ENCODE measurements around the gene VPS26C. TPM values are rescaled to one million over a fixed set of nuclear protein-coding genes. Genes with fewer than 3 reads are reported as not detected.

The VPS26C gene
- total and polyA plus RNA-seq, 2 of the 13 experiments (the other 11 are each of a cell fraction or from before 2014, with no cell fraction given) = 30.3 to 39.7 TPM

DNA sequence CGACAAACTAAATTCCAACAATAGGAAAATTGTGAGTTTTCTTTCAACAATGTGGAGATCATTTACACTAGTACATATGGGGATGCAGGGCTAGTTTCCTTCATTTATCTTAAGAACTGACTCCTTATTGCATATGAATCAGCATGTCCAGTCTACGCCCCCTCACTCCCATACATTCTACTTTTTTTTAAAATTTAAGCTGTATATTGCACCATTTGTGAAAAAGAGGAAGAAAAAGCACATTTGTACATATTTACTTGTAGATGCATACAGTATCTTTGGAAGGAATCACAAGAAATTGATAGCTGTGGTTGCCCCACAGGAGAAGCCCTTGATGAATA, 15.9 kb downstream of the VPS26C start (continued):
- TF ChIP-seq, protein P1, sequence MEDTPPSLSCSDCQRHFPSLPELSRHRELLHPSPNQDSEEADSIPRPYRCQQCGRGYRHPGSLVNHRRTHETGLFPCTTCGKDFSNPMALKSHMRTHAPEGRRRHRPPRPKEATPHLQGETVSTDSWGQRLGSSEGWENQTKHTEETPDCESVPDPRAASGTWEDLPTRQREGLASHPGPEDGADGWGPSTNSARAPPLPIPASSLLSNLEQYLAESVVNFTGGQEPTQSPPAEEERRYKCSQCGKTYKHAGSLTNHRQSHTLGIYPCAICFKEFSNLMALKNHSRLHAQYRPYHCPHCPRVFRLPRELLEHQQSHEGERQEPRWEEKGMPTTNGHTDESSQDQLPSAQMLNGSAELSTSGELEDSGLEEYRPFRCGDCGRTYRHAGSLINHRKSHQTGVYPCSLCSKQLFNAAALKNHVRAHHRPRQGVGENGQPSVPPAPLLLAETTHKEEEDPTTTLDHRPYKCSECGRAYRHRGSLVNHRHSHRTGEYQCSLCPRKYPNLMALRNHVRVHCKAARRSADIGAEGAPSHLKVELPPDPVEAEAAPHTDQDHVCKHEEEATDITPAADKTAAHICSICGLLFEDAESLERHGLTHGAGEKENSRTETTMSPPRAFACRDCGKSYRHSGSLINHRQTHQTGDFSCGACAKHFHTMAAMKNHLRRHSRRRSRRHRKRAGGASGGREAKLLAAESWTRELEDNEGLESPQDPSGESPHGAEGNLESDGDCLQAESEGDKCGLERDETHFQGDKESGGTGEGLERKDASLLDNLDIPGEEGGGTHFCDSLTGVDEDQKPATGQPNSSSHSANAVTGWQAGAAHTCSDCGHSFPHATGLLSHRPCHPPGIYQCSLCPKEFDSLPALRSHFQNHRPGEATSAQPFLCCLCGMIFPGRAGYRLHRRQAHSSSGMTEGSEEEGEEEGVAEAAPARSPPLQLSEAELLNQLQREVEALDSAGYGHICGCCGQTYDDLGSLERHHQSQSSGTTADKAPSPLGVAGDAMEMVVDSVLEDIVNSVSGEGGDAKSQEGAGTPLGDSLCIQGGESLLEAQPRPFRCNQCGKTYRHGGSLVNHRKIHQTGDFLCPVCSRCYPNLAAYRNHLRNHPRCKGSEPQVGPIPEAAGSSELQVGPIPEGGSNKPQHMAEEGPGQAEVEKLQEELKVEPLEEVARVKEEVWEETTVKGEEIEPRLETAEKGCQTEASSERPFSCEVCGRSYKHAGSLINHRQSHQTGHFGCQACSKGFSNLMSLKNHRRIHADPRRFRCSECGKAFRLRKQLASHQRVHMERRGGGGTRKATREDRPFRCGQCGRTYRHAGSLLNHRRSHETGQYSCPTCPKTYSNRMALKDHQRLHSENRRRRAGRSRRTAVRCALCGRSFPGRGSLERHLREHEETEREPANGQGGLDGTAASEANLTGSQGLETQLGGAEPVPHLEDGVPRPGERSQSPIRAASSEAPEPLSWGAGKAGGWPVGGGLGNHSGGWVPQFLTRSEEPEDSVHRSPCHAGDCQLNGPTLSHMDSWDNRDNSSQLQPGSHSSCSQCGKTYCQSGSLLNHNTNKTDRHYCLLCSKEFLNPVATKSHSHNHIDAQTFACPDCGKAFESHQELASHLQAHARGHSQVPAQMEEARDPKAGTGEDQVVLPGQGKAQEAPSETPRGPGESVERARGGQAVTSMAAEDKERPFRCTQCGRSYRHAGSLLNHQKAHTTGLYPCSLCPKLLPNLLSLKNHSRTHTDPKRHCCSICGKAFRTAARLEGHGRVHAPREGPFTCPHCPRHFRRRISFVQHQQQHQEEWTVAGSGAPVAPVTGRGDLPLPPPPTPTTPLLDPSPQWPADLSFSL (CRISPR knock-in tag; IDR thresholded peaks at IDR 0.05) = no peak
- TF ChIP-seq ZNF232 (CRISPR knock-in tag; IDR thresholded peaks at IDR 0.05; ENCODE audit: borderline replicate concordance) (no peak), ZNF589 (CRISPR knock-in tag; conservative IDR thresholded peaks at IDR 0.05) (no peak), RNF2 (conservative IDR thresholded peaks at IDR 0.05; ENCODE audit: low read depth) (no peak), CBX1 (IDR thresholded peaks at IDR 0.05; ENCODE audit: low read depth) (no peak)
- TF ChIP-seq, protein P2, sequence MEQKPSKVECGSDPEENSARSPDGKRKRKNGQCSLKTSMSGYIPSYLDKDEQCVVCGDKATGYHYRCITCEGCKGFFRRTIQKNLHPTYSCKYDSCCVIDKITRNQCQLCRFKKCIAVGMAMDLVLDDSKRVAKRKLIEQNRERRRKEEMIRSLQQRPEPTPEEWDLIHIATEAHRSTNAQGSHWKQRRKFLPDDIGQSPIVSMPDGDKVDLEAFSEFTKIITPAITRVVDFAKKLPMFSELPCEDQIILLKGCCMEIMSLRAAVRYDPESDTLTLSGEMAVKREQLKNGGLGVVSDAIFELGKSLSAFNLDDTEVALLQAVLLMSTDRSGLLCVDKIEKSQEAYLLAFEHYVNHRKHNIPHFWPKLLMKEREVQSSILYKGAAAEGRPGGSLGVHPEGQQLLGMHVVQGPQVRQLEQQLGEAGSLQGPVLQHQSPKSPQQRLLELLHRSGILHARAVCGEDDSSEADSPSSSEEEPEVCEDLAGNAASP (CRISPR knock-in tag; IDR thresholded peaks at IDR 0.05; ENCODE audit: borderline replicate concordance) = no peak
- TF ChIP-seq, protein P3, sequence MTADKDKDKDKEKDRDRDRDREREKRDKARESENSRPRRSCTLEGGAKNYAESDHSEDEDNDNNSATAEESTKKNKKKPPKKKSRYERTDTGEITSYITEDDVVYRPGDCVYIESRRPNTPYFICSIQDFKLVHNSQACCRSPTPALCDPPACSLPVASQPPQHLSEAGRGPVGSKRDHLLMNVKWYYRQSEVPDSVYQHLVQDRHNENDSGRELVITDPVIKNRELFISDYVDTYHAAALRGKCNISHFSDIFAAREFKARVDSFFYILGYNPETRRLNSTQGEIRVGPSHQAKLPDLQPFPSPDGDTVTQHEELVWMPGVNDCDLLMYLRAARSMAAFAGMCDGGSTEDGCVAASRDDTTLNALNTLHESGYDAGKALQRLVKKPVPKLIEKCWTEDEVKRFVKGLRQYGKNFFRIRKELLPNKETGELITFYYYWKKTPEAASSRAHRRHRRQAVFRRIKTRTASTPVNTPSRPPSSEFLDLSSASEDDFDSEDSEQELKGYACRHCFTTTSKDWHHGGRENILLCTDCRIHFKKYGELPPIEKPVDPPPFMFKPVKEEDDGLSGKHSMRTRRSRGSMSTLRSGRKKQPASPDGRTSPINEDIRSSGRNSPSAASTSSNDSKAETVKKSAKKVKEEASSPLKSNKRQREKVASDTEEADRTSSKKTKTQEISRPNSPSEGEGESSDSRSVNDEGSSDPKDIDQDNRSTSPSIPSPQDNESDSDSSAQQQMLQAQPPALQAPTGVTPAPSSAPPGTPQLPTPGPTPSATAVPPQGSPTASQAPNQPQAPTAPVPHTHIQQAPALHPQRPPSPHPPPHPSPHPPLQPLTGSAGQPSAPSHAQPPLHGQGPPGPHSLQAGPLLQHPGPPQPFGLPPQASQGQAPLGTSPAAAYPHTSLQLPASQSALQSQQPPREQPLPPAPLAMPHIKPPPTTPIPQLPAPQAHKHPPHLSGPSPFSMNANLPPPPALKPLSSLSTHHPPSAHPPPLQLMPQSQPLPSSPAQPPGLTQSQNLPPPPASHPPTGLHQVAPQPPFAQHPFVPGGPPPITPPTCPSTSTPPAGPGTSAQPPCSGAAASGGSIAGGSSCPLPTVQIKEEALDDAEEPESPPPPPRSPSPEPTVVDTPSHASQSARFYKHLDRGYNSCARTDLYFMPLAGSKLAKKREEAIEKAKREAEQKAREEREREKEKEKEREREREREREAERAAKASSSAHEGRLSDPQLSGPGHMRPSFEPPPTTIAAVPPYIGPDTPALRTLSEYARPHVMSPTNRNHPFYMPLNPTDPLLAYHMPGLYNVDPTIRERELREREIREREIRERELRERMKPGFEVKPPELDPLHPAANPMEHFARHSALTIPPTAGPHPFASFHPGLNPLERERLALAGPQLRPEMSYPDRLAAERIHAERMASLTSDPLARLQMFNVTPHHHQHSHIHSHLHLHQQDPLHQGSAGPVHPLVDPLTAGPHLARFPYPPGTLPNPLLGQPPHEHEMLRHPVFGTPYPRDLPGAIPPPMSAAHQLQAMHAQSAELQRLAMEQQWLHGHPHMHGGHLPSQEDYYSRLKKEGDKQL (CRISPR knock-in tag; IDR thresholded peaks at IDR 0.05; ENCODE audit: low read depth) = no peak

Measured in HepG2 (cell line).